Stimulated activated CD4-positive, alpha-beta T cell treated with anti-CD3 and anti-CD28 coated beads, Interleukin-15, amount 100 ng/mL, for 1 hour (primary cell): ENCODE results near the gene PRDM15.

Experiments used
- DNase-seq, 2 donors: peaks; one replicate each; pipeline ENCODE4 v3.0.0-alpha.2; 2020; ENCODE audit warnings: low read depth in 1 of 2, low spot score in 1 of 2

Gene PRDM15

GRCh38 chr21:41765973-41766882, 112.9 kb downstream of the PRDM15 start:
- DNase-seq: no peak

GRCh38 chr21:41765420-41765821, 113.7 kb downstream of the PRDM15 start:
- DNase-seq: no peak

GRCh38 chr21:41764558-41765419, 114.4 kb downstream of the PRDM15 start:
- DNase-seq: no peak

GRCh38 chr21:41763996-41764395, 115.1 kb downstream of the PRDM15 start:
- no peak for DNase-seq

- no peak for DNase-seq
Measured at GRCh38 chr21:41763398-41763931, 115.7 kb downstream of the PRDM15 start.

- DNase-seq: no peak
Measured at GRCh38 chr21:41762753-41763152, 116.4 kb downstream of the PRDM15 start.

- DNase-seq: no peak
Measured at GRCh38 chr21:41761934-41762635, 117.1 kb downstream of the PRDM15 start.

GRCh38 chr21:41761211-41761933, 117.8 kb downstream of the PRDM15 start:
- no peak for DNase-seq

GRCh38 chr21:41760411-41760810, 118.7 kb downstream of the PRDM15 start:
- DNase-seq: no peak

GRCh38 chr21:41759926-41760325, 119.2 kb downstream of the PRDM15 start:
- DNase-seq: no peak

- no peak for DNase-seq
Measured at GRCh38 chr21:41759214-41759840, 119.8 kb downstream of the PRDM15 start.

GRCh38 chr21:41758550-41758949, 120.6 kb downstream of the PRDM15 start:
- no peak for DNase-seq

- no peak for DNase-seq
Measured at GRCh38 chr21:41755934-41756773, 123.0 kb downstream of the PRDM15 start.

GRCh38 chr21:41755258-41755933, 123.7 kb downstream of the PRDM15 start:
- no peak for DNase-seq

- no peak for DNase-seq
Measured at GRCh38 chr21:41754479-41754891, 124.7 kb downstream of the PRDM15 start.

GRCh38 chr21:41753006-41753898, 125.9 kb downstream of the PRDM15 start:
- no peak for DNase-seq

- DNase-seq: no peak
Measured at GRCh38 chr21:41752231-41752681, 126.9 kb downstream of the PRDM15 start.
